ENCODE measurements around the gene POU2F3. TPM values are rescaled to one million over a fixed set of nuclear protein-coding genes. Genes with fewer than 3 reads are reported as not detected.

POU2F3 gene
- total RNA-seq, 1 experiment from 2014 or later = 0.62 TPM

- Histone ChIP-seq H3K9ac (ENCODE audit: low read length) (no peak overlapping the region), H4K20me1 (ENCODE audit: low read length) (peaks cover 18% of the 10 kb centered on the region; the same call in 1 of the 2 replicates), H3K36me3 (ENCODE audit: low read depth, low read length) (no peaks in the 10 kb centered on the region), H3K4me3 (ENCODE audit: low read length) (no peak overlapping the region), H3K27ac (ENCODE audit: low read length) (no peak overlapping the region), H3K27me3 (ENCODE audit: low read length) (no peaks in the 10 kb centered on the region), H3K9me3 (ENCODE audit: low read length) (no peaks in the 10 kb centered on the region), H3K9me2 (replicated peaks; ENCODE audit: low read length) (no peaks in the 10 kb centered on the region), H3K4me2 (ENCODE audit: low read length) (no peak overlapping the region), H3K79me2 (ENCODE audit: low read length) (peaks cover 93% of the 10 kb centered on the region), H3K4me1 (ENCODE audit: insufficient read depth, low read length) (peaks cover 4% of the 10 kb centered on the region; the same call in 1 of the 2 replicates), H2AFZ (ENCODE audit: low read length) (no peak overlapping the region), H3F3A (ENCODE audit: low read length, unreplicated experiment) (no peaks in the 10 kb centered on the region)
- no TSS peak for BruUV-seq (replicated peaks)
- intact Hi-C loops (cut with micrococcal nuclease) = no loop called here
- POLR2A ChIA-PET (ENCODE audit: unreplicated experiment) = no interaction called here
- DNase-seq (peak; percentile 35), ATAC-seq (no peak)
- CTCF ChIA-PET = no interaction called here
- TF ChIP-seq EZH2phosphoT487 (IDR thresholded peaks at IDR 0.05; ENCODE audit: borderline replicate concordance, low read length) (no peak), EZH2 (IDR thresholded peaks at IDR 0.05; ENCODE audit: low read length, unreplicated experiment) (no peak), CTCF (conservative IDR thresholded peaks at IDR 0.05; ENCODE audit: low read depth, low read length) (no peak)
Measured at GRCh38 chr11:120354068-120354467, 114.1 kb downstream of the POU2F3 start.

- Histone ChIP-seq H3K79me2 (ENCODE audit: low read length) (peaks cover 91% of the 10 kb centered on the region), H3K27me3 (ENCODE audit: low read length) (no peaks in the 10 kb centered on the region), H4K20me1 (ENCODE audit: low read length) (peaks cover 13% of the 10 kb centered on the region; the same call in 1 of the 2 replicates), H2AFZ (ENCODE audit: low read length) (no peak overlapping the region), H3K4me1 (ENCODE audit: insufficient read depth, low read length) (peaks cover 4% of the 10 kb centered on the region; the same call in 1 of the 2 replicates), H3K4me3 (ENCODE audit: low read length) (no peak overlapping the region), H3K9me3 (ENCODE audit: low read length) (no peaks in the 10 kb centered on the region), H3K27ac (ENCODE audit: low read length) (no peak overlapping the region), H3K4me2 (ENCODE audit: low read length) (no peak overlapping the region), H3K9me2 (replicated peaks; ENCODE audit: low read length) (no peaks in the 10 kb centered on the region), H3K36me3 (ENCODE audit: low read depth, low read length) (no peaks in the 10 kb centered on the region), H3F3A (ENCODE audit: low read length, unreplicated experiment) (no peaks in the 10 kb centered on the region), H3K9ac (ENCODE audit: low read length) (no peak overlapping the region)
- ATAC-seq (no peak), DNase-seq (no peak)
- intact Hi-C loops (cut with micrococcal nuclease) = no loop called here
- POLR2A ChIA-PET (ENCODE audit: unreplicated experiment) = no interaction called here
- CTCF ChIA-PET = interaction anchor here (0.6 kb wide), 1 partner anchor 19 kb away, joined by 4 read pairs; no protein-coding TSS in a partner anchor
- no peak for TF ChIP-seq EZH2 (IDR thresholded peaks at IDR 0.05; ENCODE audit: low read length, unreplicated experiment)
- TF ChIP-seq EZH2phosphoT487 (IDR thresholded peaks at IDR 0.05; ENCODE audit: borderline replicate concordance, low read length) = no peak
- no peak for TF ChIP-seq CTCF (conservative IDR thresholded peaks at IDR 0.05; ENCODE audit: low read depth, low read length)
- BruUV-seq (replicated peaks) = no TSS peak
Measured at GRCh38 chr11:120354779-120355178, 114.8 kb downstream of the POU2F3 start.

- 0 out of 2 replicates have a peak, but pooled peaks cover 9% of the 10 kb centered on the region for H4K20me1 ChIP-seq (ENCODE audit: low read length)
- no peak overlapping the region for H3K4me3 ChIP-seq (ENCODE audit: low read length)
- no peaks in the 10 kb centered on the region for H3K27me3 ChIP-seq (ENCODE audit: low read length)
- ChIA-PET POLR2A (ENCODE audit: unreplicated experiment) (no interaction called here), CTCF (no interaction called here)
- H3K27ac ChIP-seq (ENCODE audit: low read length) = no peak overlapping the region
- no peak overlapping the region for H2AFZ ChIP-seq (ENCODE audit: low read length)
- H3K9me3 ChIP-seq (ENCODE audit: low read length) = no peaks in the 10 kb centered on the region
- H3F3A ChIP-seq (ENCODE audit: low read length, unreplicated experiment) = no peaks in the 10 kb centered on the region
- intact Hi-C loops (cut with micrococcal nuclease) = no loop called here
- no peaks in the 10 kb centered on the region for H3K36me3 ChIP-seq (ENCODE audit: low read depth, low read length)
- no peak for DNase-seq
- no peak overlapping the region for H3K9ac ChIP-seq (ENCODE audit: low read length)
- ATAC-seq = no peak
- no peaks in the 10 kb centered on the region for H3K9me2 ChIP-seq (replicated peaks; ENCODE audit: low read length)
- H3K4me2 ChIP-seq (ENCODE audit: low read length) = no peak overlapping the region
- H3K4me1 ChIP-seq (ENCODE audit: insufficient read depth, low read length) = no peaks in the 10 kb centered on the region; the same call in 1 of the 2 replicates
- no TSS peak for BruUV-seq (replicated peaks)
- no peak for TF ChIP-seq EZH2 (IDR thresholded peaks at IDR 0.05; ENCODE audit: low read length, unreplicated experiment)
- H3K79me2 ChIP-seq (ENCODE audit: low read length) = peaks cover 94% of the 10 kb centered on the region
Measured at GRCh38 chr11:120357620-120358019, 117.7 kb downstream of the POU2F3 start.
